ENCODE results near the gene THRAP3. TPM values are rescaled to one million over a fixed set of nuclear protein-coding genes. Genes with fewer than 3 reads are reported as not detected.

THRAP3 gene
- total and polyA plus RNA-seq, 2 experiments from 2014 or later: 127 to 161 TPM

DNA sequence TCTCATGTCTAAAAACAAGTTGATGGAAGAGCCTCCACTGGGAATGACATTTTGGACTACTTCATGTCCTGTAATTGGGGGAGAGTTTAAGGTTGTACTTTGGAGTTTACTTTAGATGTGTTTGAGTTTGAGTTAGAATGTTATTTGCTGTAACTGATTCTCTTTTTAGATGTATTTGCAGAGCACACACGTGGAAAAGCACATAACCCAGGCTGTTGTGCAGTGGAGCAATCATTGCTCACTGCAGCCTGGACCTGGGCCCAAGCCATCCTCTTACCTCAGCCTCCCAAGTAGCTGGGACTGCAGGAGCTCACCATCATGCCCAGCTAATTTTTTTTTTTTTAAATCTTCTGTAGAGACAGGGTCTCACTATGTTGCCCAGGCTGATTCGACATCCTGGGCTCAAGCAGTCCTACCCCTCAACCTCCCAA lies 45.2 kb downstream of the THRAP3 start:
- H3K27me3 Mint-ChIP-seq (ENCODE audit: insufficient read depth, low read depth, poor library complexity): peaks cover 5% of the 10 kb centered on the region
- no peak for ATAC-seq

More for the DNA sequence above, 45.2 kb downstream of the THRAP3 start:
- H3K79me2 ChIP-seq (replicated peaks; ENCODE audit: insufficient read depth): peaks cover 92% of the 10 kb centered on the region
- Mint-ChIP-seq H3K27ac (no peak overlapping the region), H3K4me3 (no peak overlapping the region), H3K9me3 (no peaks in the 10 kb centered on the region), H3K4me1 (no peaks in the 10 kb centered on the region), H3K36me3 (ENCODE audit: low read depth) (peaks cover 42% of the 10 kb centered on the region)
- no peak overlapping the region for H3K4me2 ChIP-seq
- H2AFZ ChIP-seq: no peak overlapping the region
- no peak overlapping the region for H3K4me3 ChIP-seq
- no peak for DNase-seq (ENCODE audit: low spot score)
- no peaks in the 10 kb centered on the region for H3K27me3 ChIP-seq (ENCODE audit: insufficient read depth)
- H4K20me1 ChIP-seq (replicated peaks; ENCODE audit: insufficient read depth): peaks cover 45% of the 10 kb centered on the region
- H3K4me1 ChIP-seq (ENCODE audit: insufficient read depth): no peaks in the 10 kb centered on the region
- H3K27ac ChIP-seq (ENCODE audit: low read depth): peak overlapping the region; percentile 39; the same call in 1 of the 2 replicates
- H3K36me3 ChIP-seq (ENCODE audit: insufficient read depth): peaks cover 5% of the 10 kb centered on the region; the same call in 1 of the 2 replicates
- 0 out of 2 replicates have a peak, but pooled peaks cover 8% of the 10 kb centered on the region for H3F3A ChIP-seq (replicated peaks; ENCODE audit: low read depth)
- H3K9me2 ChIP-seq (ENCODE audit: insufficient read depth): no peaks in the 10 kb centered on the region
- TF ChIP-seq JUNB (IDR thresholded peaks at IDR 0.05; ENCODE audit: unreplicated experiment): no peak
- TF ChIP-seq, protein P1, sequence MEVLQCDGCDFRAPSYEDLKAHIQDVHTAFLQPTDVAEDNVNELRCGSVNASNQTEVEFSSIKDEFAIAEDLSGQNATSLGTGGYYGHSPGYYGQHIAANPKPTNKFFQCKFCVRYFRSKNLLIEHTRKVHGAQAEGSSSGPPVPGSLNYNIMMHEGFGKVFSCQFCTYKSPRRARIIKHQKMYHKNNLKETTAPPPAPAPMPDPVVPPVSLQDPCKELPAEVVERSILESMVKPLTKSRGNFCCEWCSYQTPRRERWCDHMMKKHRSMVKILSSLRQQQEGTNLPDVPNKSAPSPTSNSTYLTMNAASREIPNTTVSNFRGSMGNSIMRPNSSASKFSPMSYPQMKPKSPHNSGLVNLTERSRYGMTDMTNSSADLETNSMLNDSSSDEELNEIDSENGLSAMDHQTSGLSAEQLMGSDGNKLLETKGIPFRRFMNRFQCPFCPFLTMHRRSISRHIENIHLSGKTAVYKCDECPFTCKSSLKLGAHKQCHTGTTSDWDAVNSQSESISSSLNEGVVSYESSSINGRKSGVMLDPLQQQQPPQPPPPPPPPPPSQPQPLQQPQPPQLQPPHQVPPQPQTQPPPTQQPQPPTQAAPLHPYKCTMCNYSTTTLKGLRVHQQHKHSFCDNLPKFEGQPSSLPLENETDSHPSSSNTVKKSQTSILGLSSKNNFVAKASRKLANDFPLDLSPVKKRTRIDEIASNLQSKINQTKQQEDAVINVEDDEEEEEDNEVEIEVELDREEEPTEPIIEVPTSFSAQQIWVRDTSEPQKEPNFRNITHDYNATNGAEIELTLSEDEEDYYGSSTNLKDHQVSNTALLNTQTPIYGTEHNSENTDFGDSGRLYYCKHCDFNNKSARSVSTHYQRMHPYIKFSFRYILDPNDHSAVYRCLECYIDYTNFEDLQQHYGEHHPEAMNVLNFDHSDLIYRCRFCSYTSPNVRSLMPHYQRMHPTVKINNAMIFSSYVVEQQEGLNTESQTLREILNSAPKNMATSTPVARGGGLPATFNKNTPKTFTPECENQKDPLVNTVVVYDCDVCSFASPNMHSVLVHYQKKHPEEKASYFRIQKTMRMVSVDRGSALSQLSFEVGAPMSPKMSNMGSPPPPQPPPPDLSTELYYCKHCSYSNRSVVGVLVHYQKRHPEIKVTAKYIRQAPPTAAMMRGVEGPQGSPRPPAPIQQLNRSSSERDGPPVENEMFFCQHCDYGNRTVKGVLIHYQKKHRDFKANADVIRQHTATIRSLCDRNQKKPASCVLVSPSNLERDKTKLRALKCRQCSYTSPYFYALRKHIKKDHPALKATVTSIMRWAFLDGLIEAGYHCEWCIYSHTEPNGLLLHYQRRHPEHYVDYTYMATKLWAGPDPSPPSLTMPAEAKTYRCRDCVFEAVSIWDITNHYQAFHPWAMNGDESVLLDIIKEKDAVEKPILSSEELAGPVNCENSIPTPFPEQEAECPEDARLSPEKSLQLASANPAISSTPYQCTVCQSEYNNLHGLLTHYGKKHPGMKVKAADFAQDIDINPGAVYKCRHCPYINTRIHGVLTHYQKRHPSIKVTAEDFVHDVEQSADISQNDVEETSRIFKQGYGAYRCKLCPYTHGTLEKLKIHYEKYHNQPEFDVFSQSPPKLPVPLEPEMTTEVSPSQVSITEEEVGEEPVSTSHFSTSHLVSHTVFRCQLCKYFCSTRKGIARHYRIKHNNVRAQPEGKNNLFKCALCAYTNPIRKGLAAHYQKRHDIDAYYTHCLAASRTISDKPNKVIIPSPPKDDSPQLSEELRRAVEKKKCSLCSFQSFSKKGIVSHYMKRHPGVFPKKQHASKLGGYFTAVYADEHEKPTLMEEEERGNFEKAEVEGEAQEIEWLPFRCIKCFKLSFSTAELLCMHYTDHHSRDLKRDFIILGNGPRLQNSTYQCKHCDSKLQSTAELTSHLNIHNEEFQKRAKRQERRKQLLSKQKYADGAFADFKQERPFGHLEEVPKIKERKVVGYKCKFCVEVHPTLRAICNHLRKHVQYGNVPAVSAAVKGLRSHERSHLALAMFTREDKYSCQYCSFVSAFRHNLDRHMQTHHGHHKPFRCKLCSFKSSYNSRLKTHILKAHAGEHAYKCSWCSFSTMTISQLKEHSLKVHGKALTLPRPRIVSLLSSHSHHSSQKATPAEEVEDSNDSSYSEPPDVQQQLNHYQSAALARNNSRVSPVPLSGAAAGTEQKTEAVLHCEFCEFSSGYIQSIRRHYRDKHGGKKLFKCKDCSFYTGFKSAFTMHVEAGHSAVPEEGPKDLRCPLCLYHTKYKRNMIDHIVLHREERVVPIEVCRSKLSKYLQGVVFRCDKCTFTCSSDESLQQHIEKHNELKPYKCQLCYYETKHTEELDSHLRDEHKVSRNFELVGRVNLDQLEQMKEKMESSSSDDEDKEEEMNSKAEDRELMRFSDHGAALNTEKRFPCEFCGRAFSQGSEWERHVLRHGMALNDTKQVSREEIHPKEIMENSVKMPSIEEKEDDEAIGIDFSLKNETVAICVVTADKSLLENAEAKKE (CRISPR knock-in tag; IDR thresholded peaks at IDR 0.05): no peak
- TF ChIP-seq, protein P2, sequence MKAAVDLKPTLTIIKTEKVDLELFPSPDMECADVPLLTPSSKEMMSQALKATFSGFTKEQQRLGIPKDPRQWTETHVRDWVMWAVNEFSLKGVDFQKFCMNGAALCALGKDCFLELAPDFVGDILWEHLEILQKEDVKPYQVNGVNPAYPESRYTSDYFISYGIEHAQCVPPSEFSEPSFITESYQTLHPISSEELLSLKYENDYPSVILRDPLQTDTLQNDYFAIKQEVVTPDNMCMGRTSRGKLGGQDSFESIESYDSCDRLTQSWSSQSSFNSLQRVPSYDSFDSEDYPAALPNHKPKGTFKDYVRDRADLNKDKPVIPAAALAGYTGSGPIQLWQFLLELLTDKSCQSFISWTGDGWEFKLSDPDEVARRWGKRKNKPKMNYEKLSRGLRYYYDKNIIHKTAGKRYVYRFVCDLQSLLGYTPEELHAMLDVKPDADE (IDR thresholded peaks at IDR 0.05): no peak
- TF ChIP-seq NANOG (IDR thresholded peaks at IDR 0.05; ENCODE audit: borderline replicate concordance): no peak
- TF ChIP-seq EZH2 (IDR thresholded peaks at IDR 0.05; ENCODE audit: low read depth, unreplicated experiment): no peak
- no peak for TF ChIP-seq ZNF331 (CRISPR knock-in tag; IDR thresholded peaks at IDR 0.05; ENCODE audit: low read depth)
- no peak for TF ChIP-seq EZH2phosphoT487 (IDR thresholded peaks at IDR 0.05; ENCODE audit: unreplicated experiment)
- TF ChIP-seq, protein P3, sequence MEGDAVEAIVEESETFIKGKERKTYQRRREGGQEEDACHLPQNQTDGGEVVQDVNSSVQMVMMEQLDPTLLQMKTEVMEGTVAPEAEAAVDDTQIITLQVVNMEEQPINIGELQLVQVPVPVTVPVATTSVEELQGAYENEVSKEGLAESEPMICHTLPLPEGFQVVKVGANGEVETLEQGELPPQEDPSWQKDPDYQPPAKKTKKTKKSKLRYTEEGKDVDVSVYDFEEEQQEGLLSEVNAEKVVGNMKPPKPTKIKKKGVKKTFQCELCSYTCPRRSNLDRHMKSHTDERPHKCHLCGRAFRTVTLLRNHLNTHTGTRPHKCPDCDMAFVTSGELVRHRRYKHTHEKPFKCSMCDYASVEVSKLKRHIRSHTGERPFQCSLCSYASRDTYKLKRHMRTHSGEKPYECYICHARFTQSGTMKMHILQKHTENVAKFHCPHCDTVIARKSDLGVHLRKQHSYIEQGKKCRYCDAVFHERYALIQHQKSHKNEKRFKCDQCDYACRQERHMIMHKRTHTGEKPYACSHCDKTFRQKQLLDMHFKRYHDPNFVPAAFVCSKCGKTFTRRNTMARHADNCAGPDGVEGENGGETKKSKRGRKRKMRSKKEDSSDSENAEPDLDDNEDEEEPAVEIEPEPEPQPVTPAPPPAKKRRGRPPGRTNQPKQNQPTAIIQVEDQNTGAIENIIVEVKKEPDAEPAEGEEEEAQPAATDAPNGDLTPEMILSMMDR (conservative IDR thresholded peaks at IDR 0.05; ENCODE audit: low read depth in 2 of 2): no peak
- TF ChIP-seq STAT1 (IDR thresholded peaks at IDR 0.05; ENCODE audit: unreplicated experiment): no peak
- TF ChIP-seq ZNF114 (CRISPR knock-in tag; IDR thresholded peaks at IDR 0.05): no peak
- TF ChIP-seq CREB1 (CRISPR knock-in tag; IDR thresholded peaks at IDR 0.05; ENCODE audit: low read depth): no peak
